HEK293 (cell line): ENCODE data around the gene MED6.

Experiments
- BCL11B ChIP-seq: fragments of 450-650 bp; formaldehyde crosslinking; IDR thresholded peaks from 2 replicates; pipeline ENCODE4 v1.5.1; 2016; ENCODE audit warnings: low read depth, missing biosample characterization, missing genetic modification characterization
- HOXD13 ChIP-seq: sonication (generic); formaldehyde crosslinking; IDR thresholded peaks from 2 replicates; pipeline ENCODE4 v1.8.0; 2022; ENCODE audit warnings: missing genetic modification reagents, borderline replicate concordance
- IKZF3 ChIP-seq: fragments of 450-650 bp; IDR thresholded peaks from 2 replicates; pipeline ENCODE4 v1.5.0; 2018; ENCODE audit warnings: missing biosample characterization, mild to moderate bottlenecking, missing genetic modification characterization, moderate library complexity
- MEIS1 ChIP-seq: sonication (generic); formaldehyde crosslinking; IDR thresholded peaks from 2 replicates; pipeline ENCODE4 v1.8.1; 2022; ENCODE audit warnings: missing genetic modification reagents, mild to moderate bottlenecking, borderline replicate concordance
- OSR2 ChIP-seq: fragments of 450-650 bp; formaldehyde crosslinking; IDR thresholded peaks from 2 replicates; pipeline ENCODE4 v1.5.1; 2016; ENCODE audit warnings: missing biosample characterization, missing genetic modification characterization
- RBAK ChIP-seq: fragments of 450-650 bp; formaldehyde crosslinking; IDR thresholded peaks from 2 replicates; pipeline ENCODE4 v1.5.1; 2016; ENCODE audit warnings: missing biosample characterization, missing genetic modification characterization
- SP3 ChIP-seq: fragments of 450-650 bp; formaldehyde crosslinking; IDR thresholded peaks from 2 replicates; pipeline ENCODE4 v1.5.1; 2016; ENCODE audit warnings: missing biosample characterization, missing genetic modification characterization
- YY2 ChIP-seq: fragments of 450-650 bp; formaldehyde crosslinking; IDR thresholded peaks from 2 replicates; pipeline ENCODE4 v1.5.1; 2016; ENCODE audit warnings: missing biosample characterization, missing genetic modification characterization
- ZNF132 ChIP-seq: fragments of 450-650 bp; formaldehyde crosslinking; IDR thresholded peaks from 2 replicates; pipeline ENCODE4 v1.5.1; 2017; ENCODE audit warnings: missing biosample characterization, missing genetic modification characterization, borderline replicate concordance
- ZNF169 ChIP-seq: fragments of 450-650 bp; formaldehyde crosslinking; IDR thresholded peaks from 2 replicates; pipeline ENCODE4 v1.5.1; 2016; ENCODE audit warnings: missing biosample characterization, missing genetic modification characterization
- ZNF211 ChIP-seq: fragments of 450-650 bp; formaldehyde crosslinking; IDR thresholded peaks from 2 replicates; pipeline ENCODE4 v1.5.1; 2016; ENCODE audit warnings: low read depth, missing biosample characterization, missing genetic modification characterization
- ZNF302 ChIP-seq: fragments of 450-650 bp; formaldehyde crosslinking; IDR thresholded peaks from 2 replicates; pipeline ENCODE4 v1.5.1; 2016; ENCODE audit warnings: missing biosample characterization, missing genetic modification characterization, low read depth
- ZNF341 ChIP-seq: fragments of 450-650 bp; formaldehyde crosslinking; IDR thresholded peaks from 2 replicates; pipeline ENCODE4; 2016; ENCODE audit warnings: low read depth, missing biosample characterization, missing genetic modification characterization
- ZNF366 ChIP-seq: fragments of 450-650 bp; formaldehyde crosslinking; conservative IDR thresholded peaks from 2 replicates; pipeline ENCODE4 v1.5.1; 2016; ENCODE audit warnings: missing biosample characterization, missing genetic modification characterization
- ZNF530 ChIP-seq: fragments of 450-650 bp; formaldehyde crosslinking; IDR thresholded peaks from 2 replicates; pipeline ENCODE4 v1.5.1; 2016; ENCODE audit warnings: low read depth, missing biosample characterization, missing genetic modification characterization
- ZNF654 ChIP-seq: fragments of 450-650 bp; formaldehyde crosslinking; IDR thresholded peaks from 2 replicates; pipeline ENCODE4 v1.5.1; 2016; ENCODE audit warnings: low read depth, missing biosample characterization, missing genetic modification characterization
- ZNF792 ChIP-seq: fragments of 450-650 bp; formaldehyde crosslinking; IDR thresholded peaks from 2 replicates; pipeline ENCODE4 v1.5.1; 2016; ENCODE audit warnings: missing biosample characterization, missing genetic modification characterization
- TF ChIP-seq, protein P1 (sequence below): fragments of 450-650 bp; formaldehyde crosslinking; IDR thresholded peaks from 2 replicates; pipeline ENCODE4 v1.5.1; 2016; ENCODE audit warnings: missing biosample characterization, missing genetic modification characterization
- TF ChIP-seq, protein P2 (sequence below): fragments of 450-650 bp; formaldehyde crosslinking; IDR thresholded peaks from 2 replicates; pipeline ENCODE4 v1.5.1; 2017; ENCODE audit warnings: missing biosample characterization, missing genetic modification characterization
- TF ChIP-seq, protein P3 (sequence below): fragments of 450-650 bp; formaldehyde crosslinking; conservative IDR thresholded peaks from 2 replicates; pipeline ENCODE4 v1.5.1; 2016; ENCODE audit warnings: low read depth, missing biosample characterization, missing genetic modification characterization
- TF ChIP-seq, protein P4 (sequence below): fragments of 450-650 bp; formaldehyde crosslinking; IDR thresholded peaks from 2 replicates; pipeline ENCODE4 v1.5.1; 2016; ENCODE audit warnings: missing biosample characterization, missing genetic modification characterization
- TF ChIP-seq, protein P5 (sequence below): fragments of 450-650 bp; formaldehyde crosslinking; IDR thresholded peaks from 2 replicates; pipeline ENCODE4 v1.5.1; 2016; ENCODE audit warnings: missing biosample characterization, missing genetic modification characterization
- TF ChIP-seq, protein P6 (sequence below): fragments of 450-650 bp; formaldehyde crosslinking; IDR thresholded peaks from 2 replicates; pipeline ENCODE4 v1.5.1; 2017; ENCODE audit warnings: missing biosample characterization, missing genetic modification characterization
- TF ChIP-seq, protein P7 (sequence below): fragments of 450-650 bp; formaldehyde crosslinking; IDR thresholded peaks from 2 replicates; pipeline ENCODE4 v1.5.1; 2017; ENCODE audit warnings: missing biosample characterization, missing genetic modification characterization

MED6 gene

DNA sequence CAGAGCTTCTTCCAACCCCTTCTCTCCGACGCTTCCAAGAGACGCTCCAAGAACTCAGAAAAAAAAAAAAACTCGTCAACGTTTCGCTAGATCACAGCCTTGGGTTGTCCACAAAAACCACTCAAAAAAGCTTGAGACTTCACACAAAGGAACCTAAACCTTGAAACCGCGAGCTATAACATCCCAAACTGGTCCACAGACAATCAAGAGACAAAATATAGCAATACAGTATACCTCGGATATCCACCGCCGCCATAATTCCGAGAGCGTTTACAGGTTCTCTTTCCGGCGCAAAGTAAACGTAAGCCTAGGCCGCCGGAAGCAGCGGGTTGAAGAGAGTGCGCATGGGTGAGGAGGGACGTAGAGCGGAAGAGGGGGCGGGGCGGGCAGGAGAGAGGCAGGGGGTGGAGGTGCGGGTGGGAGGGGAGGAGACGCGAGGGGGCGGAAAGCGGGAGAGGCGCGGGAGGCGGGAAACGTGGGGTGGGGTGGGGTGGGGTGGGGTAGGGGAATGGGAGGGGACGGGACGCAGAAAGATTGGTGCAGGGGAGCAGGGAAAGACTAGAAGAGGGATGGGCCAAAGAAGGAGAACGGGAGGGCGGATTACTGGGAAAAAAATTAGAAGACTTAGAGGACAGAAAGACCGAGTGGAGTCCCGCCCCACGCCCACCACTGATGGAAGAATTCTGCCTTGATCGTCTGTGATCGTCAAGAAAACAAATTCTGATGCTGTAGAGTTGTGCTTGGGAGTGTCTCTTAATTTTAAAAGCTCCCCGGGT lies at the start of gene MED6 (continued):
- TF ChIP-seq, protein P1, sequence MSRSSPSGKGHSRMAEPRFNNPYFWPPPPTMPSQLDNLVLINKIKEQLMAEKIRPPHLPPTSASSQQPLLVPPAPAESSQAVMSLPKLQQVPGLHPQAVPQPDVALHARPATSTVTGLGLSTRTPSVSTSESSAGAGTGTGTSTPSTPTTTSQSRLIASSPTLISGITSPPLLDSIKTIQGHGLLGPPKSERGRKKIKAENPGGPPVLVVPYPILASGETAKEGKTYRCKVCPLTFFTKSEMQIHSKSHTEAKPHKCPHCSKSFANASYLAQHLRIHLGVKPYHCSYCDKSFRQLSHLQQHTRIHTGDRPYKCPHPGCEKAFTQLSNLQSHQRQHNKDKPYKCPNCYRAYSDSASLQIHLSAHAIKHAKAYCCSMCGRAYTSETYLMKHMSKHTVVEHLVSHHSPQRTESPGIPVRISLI (tag by site-specific recombination) = peak; percentile 89
- TF ChIP-seq YY2 (tag by site-specific recombination) (peak; percentile 79; the same call in 1 of the 2 replicates), ZNF169 (tag by site-specific recombination) (no peak), BCL11B (tag by site-specific recombination) (no peak), SP3 (peak; percentile 37; the same call in 1 of the 2 replicates), ZNF302 (tag by site-specific recombination) (no peak), HOXD13 (CRISPR knock-in tag) (no peak), ZNF654 (tag by site-specific recombination) (no peak), OSR2 (no peak), RBAK (tag by site-specific recombination) (no peak), IKZF3 (tag by site-specific recombination) (no peak), ZNF366 (no peak), ZNF530 (tag by site-specific recombination) (no peak), ZNF211 (tag by site-specific recombination) (no peak), ZNF132 (tag by site-specific recombination) (no peak), ZNF792 (tag by site-specific recombination) (no peak), ZNF341 (tag by site-specific recombination) (no peak), MEIS1 (CRISPR knock-in tag) (no peak)
- TF ChIP-seq, protein P2, sequence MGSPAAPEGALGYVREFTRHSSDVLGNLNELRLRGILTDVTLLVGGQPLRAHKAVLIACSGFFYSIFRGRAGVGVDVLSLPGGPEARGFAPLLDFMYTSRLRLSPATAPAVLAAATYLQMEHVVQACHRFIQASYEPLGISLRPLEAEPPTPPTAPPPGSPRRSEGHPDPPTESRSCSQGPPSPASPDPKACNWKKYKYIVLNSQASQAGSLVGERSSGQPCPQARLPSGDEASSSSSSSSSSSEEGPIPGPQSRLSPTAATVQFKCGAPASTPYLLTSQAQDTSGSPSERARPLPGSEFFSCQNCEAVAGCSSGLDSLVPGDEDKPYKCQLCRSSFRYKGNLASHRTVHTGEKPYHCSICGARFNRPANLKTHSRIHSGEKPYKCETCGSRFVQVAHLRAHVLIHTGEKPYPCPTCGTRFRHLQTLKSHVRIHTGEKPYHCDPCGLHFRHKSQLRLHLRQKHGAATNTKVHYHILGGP (tag by site-specific recombination) = no peak
- TF ChIP-seq, protein P3, sequence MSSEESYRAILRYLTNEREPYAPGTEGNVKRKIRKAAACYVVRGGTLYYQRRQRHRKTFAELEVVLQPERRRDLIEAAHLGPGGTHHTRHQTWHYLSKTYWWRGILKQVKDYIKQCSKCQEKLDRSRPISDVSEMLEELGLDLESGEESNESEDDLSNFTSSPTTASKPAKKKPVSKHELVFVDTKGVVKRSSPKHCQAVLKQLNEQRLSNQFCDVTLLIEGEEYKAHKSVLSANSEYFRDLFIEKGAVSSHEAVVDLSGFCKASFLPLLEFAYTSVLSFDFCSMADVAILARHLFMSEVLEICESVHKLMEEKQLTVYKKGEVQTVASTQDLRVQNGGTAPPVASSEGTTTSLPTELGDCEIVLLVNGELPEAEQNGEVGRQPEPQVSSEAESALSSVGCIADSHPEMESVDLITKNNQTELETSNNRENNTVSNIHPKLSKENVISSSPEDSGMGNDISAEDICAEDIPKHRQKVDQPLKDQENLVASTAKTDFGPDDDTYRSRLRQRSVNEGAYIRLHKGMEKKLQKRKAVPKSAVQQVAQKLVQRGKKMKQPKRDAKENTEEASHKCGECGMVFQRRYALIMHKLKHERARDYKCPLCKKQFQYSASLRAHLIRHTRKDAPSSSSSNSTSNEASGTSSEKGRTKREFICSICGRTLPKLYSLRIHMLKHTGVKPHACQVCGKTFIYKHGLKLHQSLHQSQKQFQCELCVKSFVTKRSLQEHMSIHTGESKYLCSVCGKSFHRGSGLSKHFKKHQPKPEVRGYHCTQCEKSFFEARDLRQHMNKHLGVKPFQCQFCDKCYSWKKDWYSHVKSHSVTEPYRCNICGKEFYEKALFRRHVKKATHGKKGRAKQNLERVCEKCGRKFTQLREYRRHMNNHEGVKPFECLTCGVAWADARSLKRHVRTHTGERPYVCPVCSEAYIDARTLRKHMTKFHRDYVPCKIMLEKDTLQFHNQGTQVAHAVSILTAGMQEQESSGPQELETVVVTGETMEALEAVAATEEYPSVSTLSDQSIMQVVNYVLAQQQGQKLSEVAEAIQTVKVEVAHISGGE (tag by site-specific recombination) = peak; percentile 70
- TF ChIP-seq, protein P4, sequence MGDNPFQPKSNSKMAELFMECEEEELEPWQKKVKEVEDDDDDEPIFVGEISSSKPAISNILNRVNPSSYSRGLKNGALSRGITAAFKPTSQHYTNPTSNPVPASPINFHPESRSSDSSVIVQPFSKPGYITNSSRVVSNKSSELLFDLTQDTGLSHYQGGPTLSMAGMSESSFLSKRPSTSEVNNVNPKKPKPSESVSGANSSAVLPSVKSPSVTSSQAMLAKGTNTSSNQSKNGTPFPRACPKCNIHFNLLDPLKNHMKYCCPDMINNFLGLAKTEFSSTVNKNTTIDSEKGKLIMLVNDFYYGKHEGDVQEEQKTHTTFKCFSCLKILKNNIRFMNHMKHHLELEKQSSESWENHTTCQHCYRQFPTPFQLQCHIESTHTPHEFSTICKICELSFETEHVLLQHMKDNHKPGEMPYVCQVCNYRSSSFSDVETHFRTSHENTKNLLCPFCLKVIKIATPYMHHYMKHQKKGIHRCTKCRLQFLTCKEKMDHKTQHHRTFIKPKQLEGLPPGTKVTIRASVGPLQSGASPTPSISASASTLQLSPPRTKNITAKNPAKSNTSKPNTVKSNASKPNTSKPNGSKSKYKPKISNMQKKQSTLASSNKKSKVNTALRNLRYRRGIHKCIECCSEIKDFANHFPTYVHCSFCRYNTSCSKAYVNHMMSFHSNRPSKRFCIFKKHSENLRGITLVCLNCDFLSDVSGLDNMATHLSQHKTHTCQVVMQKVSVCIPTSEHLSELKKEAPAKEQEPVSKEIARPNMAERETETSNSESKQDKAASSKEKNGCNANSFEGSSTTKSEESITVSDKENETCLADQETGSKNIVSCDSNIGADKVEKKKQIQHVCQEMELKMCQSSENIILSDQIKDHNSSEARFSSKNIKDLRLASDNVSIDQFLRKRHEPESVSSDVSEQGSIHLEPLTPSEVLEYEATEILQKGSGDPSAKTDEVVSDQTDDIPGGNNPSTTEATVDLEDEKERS (tag by site-specific recombination) = no peak
- TF ChIP-seq, protein P5, sequence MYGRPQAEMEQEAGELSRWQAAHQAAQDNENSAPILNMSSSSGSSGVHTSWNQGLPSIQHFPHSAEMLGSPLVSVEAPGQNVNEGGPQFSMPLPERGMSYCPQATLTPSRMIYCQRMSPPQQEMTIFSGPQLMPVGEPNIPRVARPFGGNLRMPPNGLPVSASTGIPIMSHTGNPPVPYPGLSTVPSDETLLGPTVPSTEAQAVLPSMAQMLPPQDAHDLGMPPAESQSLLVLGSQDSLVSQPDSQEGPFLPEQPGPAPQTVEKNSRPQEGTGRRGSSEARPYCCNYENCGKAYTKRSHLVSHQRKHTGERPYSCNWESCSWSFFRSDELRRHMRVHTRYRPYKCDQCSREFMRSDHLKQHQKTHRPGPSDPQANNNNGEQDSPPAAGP (tag by site-specific recombination) = no peak
- TF ChIP-seq, protein P6, sequence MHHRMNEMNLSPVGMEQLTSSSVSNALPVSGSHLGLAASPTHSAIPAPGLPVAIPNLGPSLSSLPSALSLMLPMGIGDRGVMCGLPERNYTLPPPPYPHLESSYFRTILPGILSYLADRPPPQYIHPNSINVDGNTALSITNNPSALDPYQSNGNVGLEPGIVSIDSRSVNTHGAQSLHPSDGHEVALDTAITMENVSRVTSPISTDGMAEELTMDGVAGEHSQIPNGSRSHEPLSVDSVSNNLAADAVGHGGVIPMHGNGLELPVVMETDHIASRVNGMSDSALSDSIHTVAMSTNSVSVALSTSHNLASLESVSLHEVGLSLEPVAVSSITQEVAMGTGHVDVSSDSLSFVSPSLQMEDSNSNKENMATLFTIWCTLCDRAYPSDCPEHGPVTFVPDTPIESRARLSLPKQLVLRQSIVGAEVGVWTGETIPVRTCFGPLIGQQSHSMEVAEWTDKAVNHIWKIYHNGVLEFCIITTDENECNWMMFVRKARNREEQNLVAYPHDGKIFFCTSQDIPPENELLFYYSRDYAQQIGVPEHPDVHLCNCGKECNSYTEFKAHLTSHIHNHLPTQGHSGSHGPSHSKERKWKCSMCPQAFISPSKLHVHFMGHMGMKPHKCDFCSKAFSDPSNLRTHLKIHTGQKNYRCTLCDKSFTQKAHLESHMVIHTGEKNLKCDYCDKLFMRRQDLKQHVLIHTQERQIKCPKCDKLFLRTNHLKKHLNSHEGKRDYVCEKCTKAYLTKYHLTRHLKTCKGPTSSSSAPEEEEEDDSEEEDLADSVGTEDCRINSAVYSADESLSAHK = no peak
- TF ChIP-seq, protein P7, sequence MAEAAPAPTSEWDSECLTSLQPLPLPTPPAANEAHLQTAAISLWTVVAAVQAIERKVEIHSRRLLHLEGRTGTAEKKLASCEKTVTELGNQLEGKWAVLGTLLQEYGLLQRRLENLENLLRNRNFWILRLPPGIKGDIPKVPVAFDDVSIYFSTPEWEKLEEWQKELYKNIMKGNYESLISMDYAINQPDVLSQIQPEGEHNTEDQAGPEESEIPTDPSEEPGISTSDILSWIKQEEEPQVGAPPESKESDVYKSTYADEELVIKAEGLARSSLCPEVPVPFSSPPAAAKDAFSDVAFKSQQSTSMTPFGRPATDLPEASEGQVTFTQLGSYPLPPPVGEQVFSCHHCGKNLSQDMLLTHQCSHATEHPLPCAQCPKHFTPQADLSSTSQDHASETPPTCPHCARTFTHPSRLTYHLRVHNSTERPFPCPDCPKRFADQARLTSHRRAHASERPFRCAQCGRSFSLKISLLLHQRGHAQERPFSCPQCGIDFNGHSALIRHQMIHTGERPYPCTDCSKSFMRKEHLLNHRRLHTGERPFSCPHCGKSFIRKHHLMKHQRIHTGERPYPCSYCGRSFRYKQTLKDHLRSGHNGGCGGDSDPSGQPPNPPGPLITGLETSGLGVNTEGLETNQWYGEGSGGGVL (tag by site-specific recombination) = peak; percentile 59
